GM12872 (cell line): Measurements from ENCODE around the gene LRPPRC.

Experiments
- TF ChIP-seq, protein P1 (sequence below): IDR thresholded peaks from 3 replicates; pipeline ENCODE4 v1.5.1; 2011; ENCODE audit warnings: low read depth, mild to moderate bottlenecking, low read length, moderate library complexity; ENCODE audit not compliant: insufficient read depth

LRPPRC gene

DNA sequence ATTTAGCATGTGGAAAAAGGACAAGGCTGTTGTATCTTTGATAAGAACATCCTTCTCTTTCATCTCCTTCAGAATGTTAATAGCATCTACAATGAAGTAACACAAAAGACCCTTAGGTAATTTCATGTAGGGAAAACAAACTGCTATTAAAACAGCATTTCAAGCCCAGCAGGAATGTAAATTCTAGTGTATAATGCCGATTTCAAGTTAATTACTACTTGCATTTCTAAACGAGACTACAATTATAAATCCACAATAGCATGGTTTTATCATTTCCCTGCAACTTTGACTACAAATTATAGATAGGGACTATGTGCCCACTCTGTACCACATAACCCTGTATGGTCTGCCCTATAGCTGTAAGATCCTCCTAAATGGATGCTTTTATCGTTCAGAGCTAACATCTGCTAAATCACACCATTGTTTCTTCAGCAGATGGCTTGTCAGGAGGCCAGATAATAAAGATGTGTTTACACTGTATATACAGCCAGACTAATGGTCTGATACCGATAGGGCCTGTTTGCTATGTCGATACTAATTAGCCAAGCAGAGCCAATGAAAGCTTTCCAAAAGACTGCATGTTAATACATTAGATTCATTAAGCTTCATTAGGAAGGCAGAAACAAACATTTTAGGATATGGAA is 51.9 kb downstream of the LRPPRC start:
- TF ChIP-seq, protein P1, sequence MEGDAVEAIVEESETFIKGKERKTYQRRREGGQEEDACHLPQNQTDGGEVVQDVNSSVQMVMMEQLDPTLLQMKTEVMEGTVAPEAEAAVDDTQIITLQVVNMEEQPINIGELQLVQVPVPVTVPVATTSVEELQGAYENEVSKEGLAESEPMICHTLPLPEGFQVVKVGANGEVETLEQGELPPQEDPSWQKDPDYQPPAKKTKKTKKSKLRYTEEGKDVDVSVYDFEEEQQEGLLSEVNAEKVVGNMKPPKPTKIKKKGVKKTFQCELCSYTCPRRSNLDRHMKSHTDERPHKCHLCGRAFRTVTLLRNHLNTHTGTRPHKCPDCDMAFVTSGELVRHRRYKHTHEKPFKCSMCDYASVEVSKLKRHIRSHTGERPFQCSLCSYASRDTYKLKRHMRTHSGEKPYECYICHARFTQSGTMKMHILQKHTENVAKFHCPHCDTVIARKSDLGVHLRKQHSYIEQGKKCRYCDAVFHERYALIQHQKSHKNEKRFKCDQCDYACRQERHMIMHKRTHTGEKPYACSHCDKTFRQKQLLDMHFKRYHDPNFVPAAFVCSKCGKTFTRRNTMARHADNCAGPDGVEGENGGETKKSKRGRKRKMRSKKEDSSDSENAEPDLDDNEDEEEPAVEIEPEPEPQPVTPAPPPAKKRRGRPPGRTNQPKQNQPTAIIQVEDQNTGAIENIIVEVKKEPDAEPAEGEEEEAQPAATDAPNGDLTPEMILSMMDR = no peak

DNA sequence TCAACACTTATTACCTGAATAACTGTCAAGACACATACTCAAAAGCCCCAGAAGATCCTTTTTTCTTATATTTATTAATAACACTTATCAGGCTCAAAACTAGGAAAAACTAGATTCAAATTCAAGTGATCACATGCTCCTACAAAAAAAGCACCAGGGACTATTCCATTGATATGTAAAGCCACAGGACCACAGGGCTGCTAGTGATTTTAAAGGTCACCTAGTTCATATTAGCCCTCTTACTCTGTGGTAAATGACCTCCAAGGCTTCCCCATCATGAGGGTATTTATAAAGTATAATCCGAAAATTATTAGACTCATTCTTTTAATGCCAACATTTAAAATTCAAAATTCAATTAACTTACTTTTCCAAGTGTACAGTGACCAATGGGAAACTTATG is 52.5 kb downstream of the LRPPRC start:
- TF ChIP-seq, protein P1 = no peak

DNA sequence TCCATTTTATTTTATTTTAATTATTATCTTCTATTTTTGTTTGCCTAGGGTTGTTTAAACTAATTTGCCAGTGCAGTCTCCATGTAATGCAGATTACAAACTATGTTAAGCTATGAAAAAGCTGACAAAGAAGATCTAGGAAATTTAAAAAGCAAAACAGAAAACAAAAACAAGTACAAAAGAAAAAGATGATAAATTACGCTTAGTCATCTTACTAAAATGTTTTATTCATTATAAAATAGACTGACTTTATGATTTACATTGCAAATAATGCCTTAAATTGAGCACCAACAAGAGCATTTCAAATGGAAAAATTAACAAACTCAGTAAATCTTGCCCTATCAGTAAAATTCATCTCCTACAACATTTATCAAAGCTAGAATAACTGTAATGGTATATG is 52.9 kb downstream of the LRPPRC start:
- TF ChIP-seq, protein P1 = no peak

DNA sequence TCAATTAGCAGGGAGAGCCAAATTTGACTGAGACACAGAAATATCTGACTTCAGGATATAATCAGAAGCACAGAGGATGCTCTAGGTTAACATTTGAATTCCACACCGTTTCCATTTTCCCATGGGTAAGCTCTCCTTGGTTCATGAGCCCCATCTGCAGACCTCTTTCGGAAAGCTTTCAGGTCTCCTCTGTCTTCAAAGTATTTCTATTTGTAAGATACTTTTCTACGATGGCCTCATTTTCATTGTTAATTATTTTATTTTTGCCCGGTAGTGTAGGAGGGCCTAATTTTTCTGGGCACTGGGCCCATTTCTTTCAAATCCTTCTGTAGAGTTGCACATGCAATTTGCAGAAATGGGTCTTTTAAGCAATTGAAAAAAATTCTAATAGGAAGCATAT is 53.8 kb downstream of the LRPPRC start:
- TF ChIP-seq, protein P1 = no peak

DNA sequence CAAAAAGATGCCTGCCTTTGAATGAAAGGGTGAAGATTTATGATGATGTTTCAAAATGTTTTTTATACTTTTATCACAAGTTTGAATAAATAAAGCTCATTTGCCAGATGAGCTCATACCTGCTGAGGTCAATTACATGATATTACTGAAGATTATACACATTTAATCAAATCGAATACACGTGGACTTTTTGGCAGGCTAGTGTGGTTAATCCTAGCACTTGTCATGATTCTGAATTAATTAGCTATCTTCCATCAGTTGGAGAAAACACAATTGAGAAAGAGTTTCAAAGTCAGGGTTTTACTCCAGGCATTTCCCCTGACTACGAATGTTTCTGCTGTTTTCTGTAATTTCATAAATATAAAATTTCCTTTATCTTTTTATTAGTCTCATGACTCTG is 54.4 kb downstream of the LRPPRC start:
- TF ChIP-seq, protein P1 = no peak

DNA sequence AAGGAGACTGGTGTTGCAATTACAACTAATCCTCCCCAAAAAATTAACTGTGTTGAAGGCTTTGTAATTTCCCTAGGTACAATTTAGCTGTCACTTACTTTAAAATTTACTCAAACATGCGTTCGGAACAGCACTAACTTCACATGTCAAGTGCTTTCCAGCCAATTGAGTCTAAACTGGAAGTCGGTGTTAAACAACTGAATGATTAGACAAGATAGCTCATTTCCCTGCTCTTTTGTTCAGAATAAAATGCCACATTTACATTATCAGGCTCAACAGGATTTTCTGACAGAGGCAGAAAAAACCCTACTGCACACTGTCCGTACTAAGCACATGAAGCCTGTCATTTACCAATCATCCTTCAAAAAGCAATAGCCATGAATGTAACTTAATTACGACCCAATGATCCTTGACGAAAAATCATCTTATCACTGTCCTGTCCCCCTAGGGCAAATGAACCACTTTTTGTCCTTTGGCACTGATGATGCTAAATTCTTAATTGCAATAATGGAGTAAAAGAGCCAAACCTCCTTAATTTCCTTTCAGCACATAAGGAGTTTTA is 56.0 kb downstream of the LRPPRC start:
- TF ChIP-seq, protein P1 = no peak

DNA sequence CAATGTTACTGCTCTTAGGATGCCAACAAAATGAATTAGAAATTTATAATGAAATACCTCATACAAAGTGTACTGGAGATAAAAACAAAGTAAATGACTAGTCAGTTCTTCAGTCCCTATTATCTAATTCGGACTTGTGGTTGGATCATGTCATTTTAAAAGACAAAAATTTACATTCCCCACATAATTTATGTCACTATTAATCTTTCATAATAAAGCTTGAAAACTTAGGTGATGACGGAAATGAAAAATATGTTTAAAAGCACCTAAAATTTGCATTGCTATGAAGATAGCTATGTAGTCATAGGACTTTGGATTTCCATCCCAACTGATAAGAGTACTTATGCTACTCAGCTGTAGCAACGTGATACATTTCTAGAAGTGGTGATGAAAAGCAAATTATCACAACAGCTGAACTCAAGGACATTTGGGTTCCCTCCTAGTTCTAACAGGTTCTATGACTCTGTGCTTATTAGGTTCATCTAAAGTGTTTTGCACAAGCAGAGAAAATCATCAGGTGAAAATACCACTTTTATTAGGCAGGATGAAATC is 58.4 kb downstream of the LRPPRC start:
- TF ChIP-seq, protein P1 = no peak
